Dermis microvascular lymphatic vessel endothelial cell (primary cell): ENCODE measurements around the gene SPINK1. TPM values are rescaled to one million over a fixed set of nuclear protein-coding genes. Genes with fewer than 3 reads are reported as not detected.
"Not testable (repeated sequence)": the region's sequence is repeated elsewhere in the genome, so short reads cannot be mapped to it uniquely, and the experiment has no call there.

ENCODE experiments used
- DNase-seq, 2 donors: peaks; one replicate each; pipeline versions ENCODE4 v3.0.0 to v3.0.0-alpha.2; 2010; ENCODE audit warnings: low read depth in 2 of 2
- total RNA-seq: library from RNA; depleted of rRNA; stranded (reverse); fragments of >200 nt; gene quantifications from 2 replicates; pipeline ENCODE4 v1.2.1, GENCODE V29; 2014

Gene SPINK1
- total RNA-seq, 1 donor from 2014 or later, result not detected

- DNase-seq, result no peak
Measured at GRCh38 chr5:147854894-147855773, 23.7 kb upstream of the SPINK1 start.

GRCh38 chr5:147854331-147854730, 22.9 kb upstream of the SPINK1 start:
- no peak for DNase-seq

GRCh38 chr5:147853372-147853987, 22.0 kb upstream of the SPINK1 start:
- peak in 1 of 2 donors; percentile 24 for DNase-seq

- DNase-seq, result no peak
Measured at GRCh38 chr5:147852365-147852764, 20.9 kb upstream of the SPINK1 start.

GRCh38 chr5:147851578-147851977, 20.1 kb upstream of the SPINK1 start:
- no peak for DNase-seq

- DNase-seq, result no peak
Measured at GRCh38 chr5:147849226-147849625, 17.8 kb upstream of the SPINK1 start.

GRCh38 chr5:147845618-147846017, 14.1 kb upstream of the SPINK1 start:
- no peak for DNase-seq

GRCh38 chr5:147844846-147845245, 13.4 kb upstream of the SPINK1 start:
- no peak for DNase-seq

GRCh38 chr5:147842869-147843268, 11.4 kb upstream of the SPINK1 start:
- no peak for DNase-seq

GRCh38 chr5:147836439-147836838, 5.0 kb upstream of the SPINK1 start:
- no peak for DNase-seq

GRCh38 chr5:147835386-147835798, 3.9 kb upstream of the SPINK1 start:
- DNase-seq, result no peak

- DNase-seq, result no peak
Measured at GRCh38 chr5:147832541-147832940, 1.1 kb upstream of the SPINK1 start.

- DNase-seq, result no peak
Measured at GRCh38 chr5:147830035-147830434, 1.4 kb downstream of the SPINK1 start.

- DNase-seq, result not testable (repeated sequence)
Measured at GRCh38 chr5:147827017-147827416, 4.5 kb downstream of the SPINK1 start.

GRCh38 chr5:147826361-147826760, 5.1 kb downstream of the SPINK1 start:
- no peak for DNase-seq

GRCh38 chr5:147822686-147823491, 8.6 kb downstream of the SPINK1 start:
- peak; percentile 20 to 57 for DNase-seq

- DNase-seq, result not testable (repeated sequence)
Measured at GRCh38 chr5:147822222-147822621, 9.2 kb downstream of the SPINK1 start.

- DNase-seq, result no peak
Measured at GRCh38 chr5:147821766-147822165, 9.7 kb downstream of the SPINK1 start.

GRCh38 chr5:147819261-147819770, 12.2 kb downstream of the SPINK1 start:
- DNase-seq, result no peak

GRCh38 chr5:147818290-147818689, 13.2 kb downstream of the SPINK1 start:
- DNase-seq, result no peak

GRCh38 chr5:147813696-147814095, 17.8 kb downstream of the SPINK1 start:
- no peak for DNase-seq
